OCI-M2 (cell line): Measurements from ENCODE around the gene HIPK4.

Source experiments
- DNase-seq: peaks from one replicate; lab custom pipeline; 2025; ENCODE audit not compliant: unreplicated experiment; lab: John Stamatoyannopoulos, UW

The HIPK4 gene

DNA sequence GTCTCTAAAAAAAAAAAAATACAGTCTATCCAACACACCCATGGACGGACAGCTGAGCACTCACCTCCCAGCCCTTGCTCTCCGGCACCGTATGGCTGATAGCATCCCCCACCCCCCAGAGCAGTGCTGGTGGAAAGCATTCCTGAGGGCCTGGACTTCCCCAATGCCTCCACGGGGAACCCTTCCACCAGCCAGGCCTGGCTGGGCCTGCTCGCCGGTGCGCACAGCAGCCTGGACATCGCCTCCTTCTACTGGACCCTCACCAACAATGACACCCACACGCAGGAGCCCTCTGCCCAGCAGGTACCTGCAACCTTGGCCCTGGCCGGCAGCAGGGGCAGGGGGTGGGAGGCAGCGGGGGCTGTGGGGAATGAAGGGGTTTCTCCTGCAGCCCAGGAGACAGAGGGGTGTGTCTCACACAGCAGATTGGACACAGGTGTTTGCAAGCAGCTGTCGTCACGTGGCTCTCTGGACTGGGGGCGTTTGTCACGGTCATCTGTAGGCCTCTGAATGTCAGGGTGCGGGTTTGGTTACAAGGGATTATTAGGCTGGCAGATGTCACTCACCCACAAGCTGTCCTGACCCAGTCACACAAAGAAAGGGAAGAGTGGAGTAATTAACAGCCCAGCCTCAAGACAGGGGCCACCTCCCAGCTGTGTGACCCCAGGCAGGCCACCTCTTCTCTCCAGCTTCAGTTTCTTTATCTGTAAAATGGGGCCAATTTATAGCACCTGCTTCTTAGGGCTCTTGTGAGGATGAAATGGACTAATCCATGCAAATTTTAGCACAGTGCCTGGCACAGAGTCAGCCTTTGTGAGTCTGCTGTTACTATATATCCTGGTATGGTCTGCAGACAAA, 22.2 kb downstream of the HIPK4 start:
- no peak for DNase-seq

- no peak for DNase-seq
These were observed 23.1 kb downstream of the HIPK4 start for GRCh38 chr19:40366697-40367561.

DNA sequence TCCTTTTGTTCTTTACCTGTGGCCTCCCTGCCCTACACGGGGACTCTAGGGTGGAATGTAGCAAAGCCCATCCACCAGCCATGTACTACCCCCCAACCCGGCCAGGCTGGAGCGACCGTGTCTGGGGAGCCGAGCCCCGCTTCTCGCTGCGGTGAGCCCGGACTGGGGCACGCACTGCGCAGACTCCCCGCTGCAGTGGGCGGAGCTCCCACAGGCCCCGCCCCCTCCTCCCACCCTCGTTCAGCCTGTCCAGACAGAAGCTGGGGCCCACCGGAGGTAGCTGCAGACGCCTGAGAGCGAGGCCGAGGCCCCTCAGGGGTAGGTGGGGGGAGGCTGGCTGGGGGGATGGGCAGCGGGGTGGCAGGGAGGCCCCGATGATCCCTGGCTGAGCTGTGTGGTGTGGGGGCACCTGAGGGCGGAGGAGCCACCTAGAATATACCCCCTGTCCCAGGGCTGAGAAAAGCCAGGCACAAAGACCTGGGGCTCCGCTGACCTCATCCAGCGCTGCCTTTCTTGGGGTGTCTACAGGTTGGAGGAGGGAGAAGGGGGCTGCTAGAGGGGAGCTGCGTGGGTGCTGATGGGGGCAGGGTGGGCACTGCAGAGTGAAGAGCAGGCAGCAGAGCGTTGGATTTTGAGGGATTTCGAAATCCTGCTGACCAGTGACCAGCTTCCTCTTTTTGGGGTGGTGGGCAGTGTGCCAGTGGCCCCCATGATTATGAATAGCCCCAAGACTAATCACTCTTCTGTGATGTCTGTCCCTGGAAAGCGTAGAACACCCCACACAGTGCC, 24.2 kb downstream of the HIPK4 start:
- DNase-seq = peak; percentile 25

GRCh38 chr19:40365010-40365409, 25.0 kb downstream of the HIPK4 start:
- DNase-seq = no peak

DNA sequence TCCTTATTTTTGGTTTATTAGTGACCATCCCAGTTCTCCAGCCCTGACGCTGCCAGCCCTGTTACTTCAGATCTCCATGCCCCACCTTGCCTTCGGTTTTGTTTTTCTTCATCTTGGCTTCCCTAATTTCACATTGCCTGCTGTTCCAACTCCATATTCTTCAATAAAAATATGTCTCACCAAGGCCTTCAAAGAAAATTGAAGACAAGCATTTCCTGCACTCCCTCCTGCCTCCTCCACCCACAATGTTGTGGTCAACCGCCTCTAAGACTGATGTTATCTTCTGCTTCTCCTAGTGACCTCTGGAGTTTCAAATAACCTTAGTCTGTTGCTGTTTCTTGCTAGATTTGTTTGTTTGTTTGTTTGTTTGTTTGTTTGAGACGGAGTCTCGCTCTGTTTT, 26.9 kb downstream of the HIPK4 start:
- DNase-seq = no peak

GRCh38 chr19:40362160-40362559, 27.8 kb downstream of the HIPK4 start:
- no peak for DNase-seq

DNA sequence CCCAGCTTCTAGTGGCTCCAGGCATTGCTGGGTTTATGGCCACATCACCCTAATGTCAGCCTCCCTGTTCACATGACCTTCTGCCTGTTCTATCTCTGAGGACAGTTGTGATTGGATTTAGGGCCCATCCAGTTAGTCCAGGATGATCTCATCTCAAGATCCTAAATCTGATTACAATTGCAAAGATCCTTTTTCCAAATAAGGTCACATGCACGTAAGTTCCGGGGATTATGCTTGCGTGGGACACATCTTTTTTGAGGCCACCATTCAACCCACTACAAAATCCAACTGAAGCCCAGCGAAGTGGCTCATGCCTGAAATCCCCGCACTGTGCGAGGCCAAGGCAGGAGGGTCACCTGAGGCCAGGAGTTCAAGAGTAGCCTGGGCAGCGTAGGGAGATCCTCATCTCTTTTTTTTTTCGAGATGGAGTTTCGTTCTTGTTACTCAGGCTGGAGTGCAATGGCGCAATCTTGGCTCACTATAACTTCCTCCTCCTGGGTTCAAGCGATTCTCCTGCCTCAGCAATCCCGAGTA, 29.2 kb downstream of the HIPK4 start:
- no peak for DNase-seq

GRCh38 chr19:40360020-40360707, 29.8 kb downstream of the HIPK4 start:
- no peak for DNase-seq

DNA sequence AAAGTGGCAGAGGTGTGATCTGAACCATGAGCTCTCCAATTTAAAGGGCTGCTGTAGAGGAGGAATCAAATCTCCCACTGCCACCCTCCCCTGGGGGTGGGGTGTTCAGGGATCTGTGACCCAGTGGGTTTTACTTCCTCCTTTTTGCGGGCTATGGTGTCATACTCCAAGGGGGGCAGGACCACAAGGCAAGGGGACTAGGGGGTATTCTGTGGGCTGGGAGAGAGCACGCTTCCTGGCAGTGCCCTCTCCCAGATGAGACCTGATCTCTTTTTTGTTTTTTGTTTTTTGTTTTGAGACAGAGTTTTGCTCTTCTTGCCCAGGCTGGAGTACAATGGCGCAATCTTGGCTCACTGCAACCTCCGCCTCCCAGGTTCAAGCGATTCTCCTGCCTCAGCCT, 31.2 kb downstream of the HIPK4 start:
- DNase-seq = no peak

DNA sequence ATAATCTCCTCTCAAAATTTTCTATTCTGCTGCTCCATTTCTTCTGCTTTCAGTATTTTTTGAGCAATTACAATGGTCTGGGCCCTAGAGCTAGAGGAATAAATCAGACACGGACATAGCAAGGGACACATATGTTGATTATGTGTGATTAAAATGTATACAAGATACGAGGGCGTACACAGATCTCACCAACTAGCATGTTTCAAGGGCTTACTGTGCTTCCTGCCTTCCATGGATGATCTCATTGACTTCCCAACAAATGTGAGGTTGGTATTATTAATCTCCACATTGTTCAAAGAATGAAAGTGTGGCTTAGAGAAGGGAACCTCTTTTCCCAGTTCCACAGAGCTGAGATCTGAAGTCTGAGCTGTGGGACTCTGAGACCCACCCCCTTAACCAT, 32.3 kb downstream of the HIPK4 start:
- no peak for DNase-seq

DNA sequence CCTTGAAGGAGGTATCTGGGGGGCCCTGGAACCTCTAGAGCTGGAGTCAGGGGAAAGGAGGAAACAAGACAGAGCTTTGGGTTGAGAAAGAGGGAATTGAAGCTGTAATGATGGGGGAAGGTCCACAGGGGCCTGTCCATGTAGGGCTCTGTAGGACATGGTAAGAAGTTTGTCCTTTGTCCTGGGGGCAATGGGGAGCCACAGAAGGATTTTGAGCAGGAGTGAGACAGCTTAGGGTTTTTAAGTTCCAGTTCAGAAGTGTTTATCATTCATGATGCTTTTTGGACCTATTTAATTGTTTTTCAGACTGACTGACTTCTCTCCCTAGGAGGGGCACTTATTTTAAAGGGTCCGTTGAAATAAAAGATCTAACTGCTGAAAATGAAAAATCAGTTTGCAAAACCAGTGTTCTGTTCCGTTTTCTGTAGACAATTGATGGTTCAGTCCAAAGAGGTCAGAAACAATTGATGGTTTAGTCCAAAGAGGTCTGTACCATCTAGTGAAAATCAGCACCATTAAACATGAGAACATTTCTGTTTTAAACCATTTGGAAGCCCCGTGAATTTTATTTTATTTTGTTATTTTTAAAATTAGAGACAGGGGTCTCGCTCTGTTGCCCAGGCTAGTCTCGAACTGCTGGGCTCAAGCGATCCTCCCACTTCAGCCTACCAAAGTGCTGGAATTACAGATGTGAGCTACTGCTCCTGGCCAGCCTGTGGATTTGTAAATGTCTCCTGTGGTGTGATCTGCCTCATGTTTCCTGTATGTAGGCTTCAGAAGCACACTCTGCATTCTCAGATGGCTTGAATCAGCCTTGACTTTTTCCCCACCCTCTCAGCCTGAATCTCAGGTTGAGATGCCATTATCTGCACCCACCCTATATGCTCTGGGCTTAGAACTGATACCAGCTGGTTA, 33.0 kb downstream of the HIPK4 start:
- no peak for DNase-seq

DNA sequence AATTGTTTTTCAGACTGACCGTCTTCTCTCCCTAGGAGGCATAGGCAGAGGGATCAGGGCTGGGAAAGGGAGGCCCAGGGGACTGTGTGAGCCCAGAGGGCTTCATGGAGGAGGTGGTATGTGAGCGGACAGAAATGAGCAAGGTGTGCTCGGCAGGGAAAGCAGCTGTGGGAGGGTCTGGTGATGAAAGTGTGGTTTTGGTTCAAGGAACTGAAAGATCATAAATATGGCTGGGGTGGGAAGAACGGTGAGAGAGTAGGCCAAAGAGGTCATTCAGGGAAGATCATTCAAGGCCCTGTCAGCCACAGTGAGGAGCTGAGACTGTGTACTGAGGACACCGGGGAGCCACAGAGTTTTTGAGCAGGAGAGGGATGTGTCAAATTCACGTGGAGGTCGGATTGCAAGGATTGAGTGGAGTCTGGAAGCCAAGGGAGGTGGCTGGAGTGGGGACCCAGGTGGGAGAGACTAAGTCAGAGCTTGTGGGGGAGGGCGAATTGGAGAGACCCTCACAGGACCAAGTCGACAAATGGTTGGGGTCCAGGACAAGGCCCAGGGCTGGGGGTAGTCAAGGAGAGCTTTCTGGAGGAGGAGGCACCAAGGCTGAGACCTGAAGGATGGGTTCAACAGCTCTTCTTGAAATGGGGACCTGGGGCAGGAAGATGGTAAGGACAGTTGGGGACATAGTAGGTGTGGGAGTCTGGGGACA, 33.9 kb downstream of the HIPK4 start:
- no peak for DNase-seq

DNA sequence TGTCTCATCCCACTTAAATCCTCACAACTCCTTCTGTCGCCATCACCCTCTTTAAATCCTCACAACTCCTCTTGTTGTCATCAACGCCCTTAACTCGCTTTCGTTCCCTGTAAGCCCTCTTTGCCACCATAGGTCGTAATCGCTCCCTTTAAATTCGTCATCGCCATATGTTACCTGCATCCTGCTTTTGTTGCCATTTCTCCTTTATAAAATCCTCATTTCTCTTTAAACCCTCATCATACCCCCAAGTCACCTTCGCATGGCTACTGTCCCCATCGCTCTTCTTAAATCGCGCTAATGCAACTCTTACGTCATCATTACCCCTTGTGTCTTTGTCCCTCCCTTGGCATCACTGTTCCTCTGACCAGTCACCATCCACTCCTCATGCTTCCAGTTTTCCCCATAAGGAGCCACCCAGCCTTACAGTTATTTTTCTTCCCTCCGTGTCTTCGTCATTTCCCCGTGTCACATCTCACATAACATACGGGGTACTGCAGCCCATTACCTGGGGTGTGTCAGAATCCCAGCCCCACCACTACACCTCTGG, 40.9 kb downstream of the HIPK4 start:
- DNase-seq = peak; percentile 17

- peak; percentile 88 for DNase-seq
These were observed 41.7 kb downstream of the HIPK4 start, which contains the start of the genes C19orf47 and PLD3 for GRCh38 chr19:40348125-40348913. Gene C19orf47 (minus strand): TSS chr19:40348397. CDS start chr19:40341857, 6,540 bp downstream. Gene PLD3 (plus strand): TSS chr19:40348695. CDS start chr19:40366484, 17,789 bp downstream.

- no peak for DNase-seq
These were observed 45.6 kb downstream of the HIPK4 start for GRCh38 chr19:40344422-40344821.

DNA sequence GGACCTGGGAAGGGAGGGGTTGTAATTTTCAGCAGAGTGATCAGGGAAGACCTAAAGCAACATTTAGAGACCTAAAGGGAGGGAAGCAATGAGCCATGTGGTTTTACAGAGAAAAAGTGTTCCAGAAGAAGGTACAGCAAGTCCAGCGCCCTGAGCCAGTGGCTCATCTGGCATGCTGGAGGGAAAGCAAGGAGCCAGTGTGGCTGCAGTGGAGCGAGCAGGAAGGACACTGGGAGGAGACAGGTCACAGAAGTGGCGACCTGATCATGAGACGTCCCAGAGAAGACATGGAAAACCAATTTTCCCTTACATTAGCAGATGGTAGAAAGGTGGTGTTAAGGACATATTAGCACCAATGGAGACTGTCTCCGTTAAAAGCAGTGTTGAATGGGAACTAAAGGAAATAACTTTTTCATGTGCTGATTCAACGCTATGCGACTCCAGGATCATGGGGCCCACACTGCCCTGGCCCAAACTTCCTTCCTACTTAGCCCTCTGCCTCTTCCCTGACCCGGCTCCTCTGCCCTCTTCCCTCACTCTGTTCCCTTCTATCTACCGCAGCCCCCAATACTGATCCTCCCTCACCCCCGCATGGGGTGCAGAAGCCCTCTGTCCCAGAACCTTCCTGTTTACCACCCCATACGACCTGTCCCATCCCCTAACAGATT, 47.2 kb downstream of the HIPK4 start:
- no peak for DNase-seq
